GM23338 (cell line): Measurements from ENCODE around the gene CHIC2. TPM values are rescaled to one million over a fixed set of nuclear protein-coding genes. Genes with fewer than 3 reads are reported as not detected.
"Not testable (repeated sequence)": the region's sequence is repeated elsewhere in the genome, so short reads cannot be mapped to it uniquely, and the experiment has no call there.

Experiments used
- ATAC-seq: fragments of 200-7000 bp; cut with Tn5 transposase; 3 replicates; pipeline ENCODE4 v1.9.1; 2020
- DNase-seq: peaks from one replicate; pipeline ENCODE4 v3.0.0-alpha.2; 2015; ENCODE audit warnings: low spot score
- H2AFZ ChIP-seq: fragments of 200-600 bp; sonication (generic); 2 replicates; pipeline ENCODE4 v1.8.0; 2016; ENCODE audit warnings: antibody characterized with exemption, mild to moderate bottlenecking, moderate library complexity
- H3F3A ChIP-seq: fragments of 200-600 bp; sonication (generic); replicated peaks from 2 replicates; pipeline ENCODE4 v1.8.0; 2017; ENCODE audit warnings: antibody characterized with exemption, mixed run types, low read depth
- H3K27ac ChIP-seq: fragments of 200-600 bp; sonication (generic); 2 replicates; pipeline ENCODE4 v1.6.1; 2016; ENCODE audit warnings: low read depth
- H3K27me3 ChIP-seq: fragments of 200-600 bp; sonication (generic); 2 replicates; pipeline ENCODE4 v1.8.0; 2016; ENCODE audit warnings: mild to moderate bottlenecking, mixed run types, moderate library complexity; ENCODE audit not compliant: insufficient read depth
- H3K36me3 ChIP-seq: fragments of 200-600 bp; sonication (generic); 2 replicates; pipeline ENCODE4 v1.8.0; 2016; ENCODE audit warnings: mild to moderate bottlenecking; ENCODE audit not compliant: insufficient read depth
- H3K4me1 ChIP-seq: fragments of 200-600 bp; sonication (generic); 2 replicates; pipeline ENCODE4 v1.8.0; 2016; ENCODE audit warnings: mild to moderate bottlenecking, moderate library complexity; ENCODE audit not compliant: insufficient read depth
- H3K4me2 ChIP-seq: fragments of 200-600 bp; sonication (generic); 2 replicates; pipeline ENCODE4 v1.7.1; 2017; ENCODE audit warnings: mixed run types
- H3K4me3 ChIP-seq: fragments of 200-600 bp; sonication (generic); 2 replicates; pipeline ENCODE4 v1.6.1; 2016; ENCODE audit warnings: mixed run types
- H3K79me2 ChIP-seq: fragments of 200-600 bp; sonication (generic); replicated peaks from 2 replicates; pipeline ENCODE4 v1.8.0; 2017; ENCODE audit warnings: mild to moderate bottlenecking; ENCODE audit not compliant: insufficient read depth
- H3K9me2 ChIP-seq: fragments of 200-600 bp; sonication (generic); 2 replicates; pipeline ENCODE4 v1.8.0; 2017; ENCODE audit not compliant: insufficient read depth
- H4K20me1 ChIP-seq: fragments of 200-600 bp; sonication (generic); replicated peaks from 2 replicates; pipeline ENCODE4 v1.8.0; 2017; ENCODE audit warnings: mild to moderate bottlenecking; ENCODE audit not compliant: insufficient read depth
- H3K27ac Mint-ChIP-seq: 2 replicates; pipeline ENCODE4 v1.8.0; 2020; ENCODE audit warnings: inconsistent platforms, mild to moderate bottlenecking, moderate library complexity, mixed read lengths
- H3K27me3 Mint-ChIP-seq: 3 replicates; pipeline ENCODE4 v1.8.0; 2022; ENCODE audit warnings: low read depth, mild to moderate bottlenecking, moderate library complexity, mixed read lengths, inconsistent platforms; ENCODE audit not compliant: insufficient read depth, poor library complexity
- H3K36me3 Mint-ChIP-seq: 3 replicates; pipeline ENCODE4 v1.8.0; 2021; ENCODE audit warnings: low read depth, mild to moderate bottlenecking, inconsistent platforms, moderate library complexity, mixed read lengths
- H3K4me1 Mint-ChIP-seq: 3 replicates; pipeline ENCODE4 v1.8.0; 2020; ENCODE audit warnings: mild to moderate bottlenecking, inconsistent platforms, mixed read lengths
- H3K4me3 Mint-ChIP-seq: 3 replicates; pipeline ENCODE4 v1.8.0; 2021; ENCODE audit warnings: moderate library complexity, mild to moderate bottlenecking, inconsistent platforms, mixed read lengths
- H3K9me3 Mint-ChIP-seq: 3 replicates; pipeline ENCODE4 v1.8.0; 2020; ENCODE audit warnings: moderate library complexity, mild to moderate bottlenecking, inconsistent platforms, mixed read lengths
- CREB1 ChIP-seq: fragments of 250-450 bp; sonication (Bioruptor Pico); IDR thresholded peaks from 2 replicates; pipeline ENCODE4 v1.5.0; 2020; ENCODE audit warnings: low read depth, mild to moderate bottlenecking, moderate library complexity
- EZH2 ChIP-seq: fragments of 200-600 bp; sonication (generic); IDR thresholded peaks from one replicate; pipeline ENCODE4 v1.8.0; 2017; ENCODE audit warnings: antibody characterized with exemption, mild to moderate bottlenecking, low read depth; ENCODE audit not compliant: unreplicated experiment
- EZH2phosphoT487 ChIP-seq: fragments of 200-600 bp; sonication (generic); IDR thresholded peaks from one replicate; pipeline ENCODE4 v1.8.1; 2018; ENCODE audit warnings: antibody characterized with exemption; ENCODE audit not compliant: unreplicated experiment
- JUNB ChIP-seq: IDR thresholded peaks from one replicate; pipeline ENCODE4 v1.6.1; 2016; ENCODE audit warnings: antibody characterized with exemption; ENCODE audit not compliant: unreplicated experiment
- NANOG ChIP-seq: IDR thresholded peaks from 2 replicates; pipeline ENCODE4 v1.6.1; 2016; ENCODE audit warnings: antibody characterized with exemption, borderline replicate concordance
- POLR2AphosphoS5 ChIP-seq: IDR thresholded peaks from 2 replicates; pipeline ENCODE4 v1.6.1; 2016; ENCODE audit warnings: antibody characterized with exemption, low read depth
- ZNF114 ChIP-seq: fragments of 250-450 bp; sonication (Bioruptor Pico); IDR thresholded peaks from 2 replicates; pipeline ENCODE4 v1.5.0; 2020; ENCODE audit warnings: mild to moderate bottlenecking, moderate library complexity
- polyA plus RNA-seq: library from polyadenylated mRNA; unstranded; fragments of >200 nt; fragmentation: Nextera tagmentation; extraction: Ambion mirVana; gene quantifications from 2 replicates; pipeline ENCODE4 v1.2.1, GENCODE V29; 2016
- total RNA-seq: library from RNA; depleted of rRNA; stranded (reverse); fragments of >200 nt; shearing (Covaris generic); gene quantifications from 2 replicates; pipeline ENCODE4 v1.2.3, GENCODE V29; 2014
- TF ChIP-seq, protein P1 (sequence below): fragments of 250-450 bp; sonication (Bioruptor Pico); IDR thresholded peaks from 2 replicates; pipeline ENCODE4 v1.5.0; 2020; ENCODE audit warnings: mild to moderate bottlenecking, moderate library complexity
- TF ChIP-seq, protein P2 (sequence below), 2 experiments: fragments of 200-600 bp in 1 of 2; sonication (generic) in 1 of 2; conservative IDR thresholded peaks; 2 replicates each; pipeline versions ENCODE4 v1.5.1 to v1.6.1; 2016 to 2017; ENCODE audit warnings: antibody characterized with exemption in 2 of 2, low read depth in 2 of 2, mild to moderate bottlenecking in 2 of 2, moderate library complexity in 1 of 2
- TF ChIP-seq, protein P3 (sequence below): IDR thresholded peaks from 2 replicates; pipeline ENCODE4 v1.6.1; 2016; ENCODE audit warnings: antibody characterized with exemption

The CHIC2 gene
- total and polyA plus RNA-seq, 2 experiments from 2014 or later, result 17.2 to 18.3 TPM

DNA sequence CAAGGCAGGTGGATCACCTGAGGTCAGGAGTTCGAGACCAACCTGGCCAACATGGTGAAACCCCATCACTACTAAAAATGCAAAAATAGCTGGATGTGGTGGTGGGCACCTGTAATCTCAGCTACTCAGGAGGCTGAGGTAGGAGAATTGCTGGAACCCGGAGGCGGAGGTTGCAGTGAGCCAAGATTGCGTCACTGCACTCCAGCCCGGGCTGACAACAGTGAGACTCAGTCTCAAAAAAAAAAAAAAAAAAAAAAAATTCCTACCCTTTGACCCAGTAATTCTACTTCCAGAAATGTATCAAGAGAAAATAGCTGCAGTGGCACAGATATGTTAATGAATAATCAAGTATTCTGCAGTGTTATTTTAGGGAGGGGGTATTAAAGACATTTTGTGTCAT lies 11.1 kb downstream of the CHIC2 start:
- not testable (repeated sequence) for H3K9me2 ChIP-seq, H3K27ac ChIP-seq, H3K4me3 Mint-ChIP-seq, H3K36me3 Mint-ChIP-seq, ATAC-seq, H3K4me1 ChIP-seq, H2AFZ ChIP-seq, H3K27me3 Mint-ChIP-seq, H3K36me3 ChIP-seq, H3K4me3 ChIP-seq, H3K27ac Mint-ChIP-seq, H3K4me2 ChIP-seq, H3F3A ChIP-seq, H3K27me3 ChIP-seq, DNase-seq, H4K20me1 ChIP-seq, H3K9me3 Mint-ChIP-seq
- H3K79me2 ChIP-seq, result peaks cover 76% of the 10 kb centered on the region
- peaks cover 12% of the 10 kb centered on the region; the same call in 2 of the 3 replicates for H3K4me1 Mint-ChIP-seq

DNA sequence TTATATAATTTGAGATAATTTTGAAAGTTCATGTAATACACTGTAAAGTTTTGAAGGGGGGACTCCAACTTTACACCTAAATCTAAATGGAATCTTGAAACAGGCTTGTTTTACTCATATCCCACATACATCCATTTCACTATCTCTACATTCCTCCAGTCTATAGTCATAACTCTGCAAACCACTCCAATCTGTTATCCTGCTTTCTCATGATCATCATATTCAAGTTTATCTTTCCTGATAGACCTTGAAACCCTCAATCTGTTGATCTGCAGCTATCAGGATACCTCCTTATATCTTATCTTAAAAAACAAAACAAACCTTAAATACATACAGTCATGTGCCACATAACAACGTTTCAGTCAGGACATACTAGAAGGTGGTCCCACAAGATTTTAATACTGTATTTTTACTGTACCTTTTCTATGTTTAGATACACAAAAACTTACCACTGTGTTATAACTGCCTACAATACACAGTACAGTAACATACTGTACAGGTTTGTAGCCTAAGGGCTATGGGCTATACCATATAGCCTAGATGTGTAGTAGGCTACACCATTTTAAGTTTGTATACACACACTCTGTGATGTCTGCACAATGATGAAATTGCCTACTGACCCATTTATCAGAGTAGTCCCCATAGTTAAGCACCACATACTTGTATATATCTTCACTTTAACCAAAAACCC lies 14.0 kb downstream of the CHIC2 start:
- H3K4me1 Mint-ChIP-seq, result no peaks in the 10 kb centered on the region
- peaks cover 13% of the 10 kb centered on the region; the same call in 2 of the 3 replicates for H3K36me3 Mint-ChIP-seq
- H3K27me3 Mint-ChIP-seq, result no peaks in the 10 kb centered on the region
- no peaks in the 10 kb centered on the region; the same call in 1 of the 2 replicates for H3K36me3 ChIP-seq
- no peaks in the 10 kb centered on the region for H3K27me3 ChIP-seq
- no peaks in the 10 kb centered on the region for H3K4me1 ChIP-seq
- no peak overlapping the region for H3K4me3 ChIP-seq
- no peaks in the 10 kb centered on the region for H4K20me1 ChIP-seq
- ATAC-seq (no peak), DNase-seq (no peak)
- no peak overlapping the region for H2AFZ ChIP-seq
- H3K4me2 ChIP-seq, result no peak overlapping the region
- no peak overlapping the region for H3K27ac ChIP-seq
- no peak overlapping the region for H3K27ac Mint-ChIP-seq
- no peaks in the 10 kb centered on the region for H3K9me3 Mint-ChIP-seq
- H3K79me2 ChIP-seq, result peaks cover 56% of the 10 kb centered on the region
- H3K4me3 Mint-ChIP-seq, result no peak overlapping the region
- H3F3A ChIP-seq, result no peaks in the 10 kb centered on the region
- no peaks in the 10 kb centered on the region for H3K9me2 ChIP-seq
- TF ChIP-seq EZH2phosphoT487 (no peak), NANOG (no peak), ZNF114 (CRISPR knock-in tag) (no peak), POLR2AphosphoS5 (no peak), JUNB (no peak), CREB1 (CRISPR knock-in tag) (no peak), EZH2 (no peak)
- TF ChIP-seq, protein P1, sequence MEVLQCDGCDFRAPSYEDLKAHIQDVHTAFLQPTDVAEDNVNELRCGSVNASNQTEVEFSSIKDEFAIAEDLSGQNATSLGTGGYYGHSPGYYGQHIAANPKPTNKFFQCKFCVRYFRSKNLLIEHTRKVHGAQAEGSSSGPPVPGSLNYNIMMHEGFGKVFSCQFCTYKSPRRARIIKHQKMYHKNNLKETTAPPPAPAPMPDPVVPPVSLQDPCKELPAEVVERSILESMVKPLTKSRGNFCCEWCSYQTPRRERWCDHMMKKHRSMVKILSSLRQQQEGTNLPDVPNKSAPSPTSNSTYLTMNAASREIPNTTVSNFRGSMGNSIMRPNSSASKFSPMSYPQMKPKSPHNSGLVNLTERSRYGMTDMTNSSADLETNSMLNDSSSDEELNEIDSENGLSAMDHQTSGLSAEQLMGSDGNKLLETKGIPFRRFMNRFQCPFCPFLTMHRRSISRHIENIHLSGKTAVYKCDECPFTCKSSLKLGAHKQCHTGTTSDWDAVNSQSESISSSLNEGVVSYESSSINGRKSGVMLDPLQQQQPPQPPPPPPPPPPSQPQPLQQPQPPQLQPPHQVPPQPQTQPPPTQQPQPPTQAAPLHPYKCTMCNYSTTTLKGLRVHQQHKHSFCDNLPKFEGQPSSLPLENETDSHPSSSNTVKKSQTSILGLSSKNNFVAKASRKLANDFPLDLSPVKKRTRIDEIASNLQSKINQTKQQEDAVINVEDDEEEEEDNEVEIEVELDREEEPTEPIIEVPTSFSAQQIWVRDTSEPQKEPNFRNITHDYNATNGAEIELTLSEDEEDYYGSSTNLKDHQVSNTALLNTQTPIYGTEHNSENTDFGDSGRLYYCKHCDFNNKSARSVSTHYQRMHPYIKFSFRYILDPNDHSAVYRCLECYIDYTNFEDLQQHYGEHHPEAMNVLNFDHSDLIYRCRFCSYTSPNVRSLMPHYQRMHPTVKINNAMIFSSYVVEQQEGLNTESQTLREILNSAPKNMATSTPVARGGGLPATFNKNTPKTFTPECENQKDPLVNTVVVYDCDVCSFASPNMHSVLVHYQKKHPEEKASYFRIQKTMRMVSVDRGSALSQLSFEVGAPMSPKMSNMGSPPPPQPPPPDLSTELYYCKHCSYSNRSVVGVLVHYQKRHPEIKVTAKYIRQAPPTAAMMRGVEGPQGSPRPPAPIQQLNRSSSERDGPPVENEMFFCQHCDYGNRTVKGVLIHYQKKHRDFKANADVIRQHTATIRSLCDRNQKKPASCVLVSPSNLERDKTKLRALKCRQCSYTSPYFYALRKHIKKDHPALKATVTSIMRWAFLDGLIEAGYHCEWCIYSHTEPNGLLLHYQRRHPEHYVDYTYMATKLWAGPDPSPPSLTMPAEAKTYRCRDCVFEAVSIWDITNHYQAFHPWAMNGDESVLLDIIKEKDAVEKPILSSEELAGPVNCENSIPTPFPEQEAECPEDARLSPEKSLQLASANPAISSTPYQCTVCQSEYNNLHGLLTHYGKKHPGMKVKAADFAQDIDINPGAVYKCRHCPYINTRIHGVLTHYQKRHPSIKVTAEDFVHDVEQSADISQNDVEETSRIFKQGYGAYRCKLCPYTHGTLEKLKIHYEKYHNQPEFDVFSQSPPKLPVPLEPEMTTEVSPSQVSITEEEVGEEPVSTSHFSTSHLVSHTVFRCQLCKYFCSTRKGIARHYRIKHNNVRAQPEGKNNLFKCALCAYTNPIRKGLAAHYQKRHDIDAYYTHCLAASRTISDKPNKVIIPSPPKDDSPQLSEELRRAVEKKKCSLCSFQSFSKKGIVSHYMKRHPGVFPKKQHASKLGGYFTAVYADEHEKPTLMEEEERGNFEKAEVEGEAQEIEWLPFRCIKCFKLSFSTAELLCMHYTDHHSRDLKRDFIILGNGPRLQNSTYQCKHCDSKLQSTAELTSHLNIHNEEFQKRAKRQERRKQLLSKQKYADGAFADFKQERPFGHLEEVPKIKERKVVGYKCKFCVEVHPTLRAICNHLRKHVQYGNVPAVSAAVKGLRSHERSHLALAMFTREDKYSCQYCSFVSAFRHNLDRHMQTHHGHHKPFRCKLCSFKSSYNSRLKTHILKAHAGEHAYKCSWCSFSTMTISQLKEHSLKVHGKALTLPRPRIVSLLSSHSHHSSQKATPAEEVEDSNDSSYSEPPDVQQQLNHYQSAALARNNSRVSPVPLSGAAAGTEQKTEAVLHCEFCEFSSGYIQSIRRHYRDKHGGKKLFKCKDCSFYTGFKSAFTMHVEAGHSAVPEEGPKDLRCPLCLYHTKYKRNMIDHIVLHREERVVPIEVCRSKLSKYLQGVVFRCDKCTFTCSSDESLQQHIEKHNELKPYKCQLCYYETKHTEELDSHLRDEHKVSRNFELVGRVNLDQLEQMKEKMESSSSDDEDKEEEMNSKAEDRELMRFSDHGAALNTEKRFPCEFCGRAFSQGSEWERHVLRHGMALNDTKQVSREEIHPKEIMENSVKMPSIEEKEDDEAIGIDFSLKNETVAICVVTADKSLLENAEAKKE (CRISPR knock-in tag), result no peak
- TF ChIP-seq, protein P2, sequence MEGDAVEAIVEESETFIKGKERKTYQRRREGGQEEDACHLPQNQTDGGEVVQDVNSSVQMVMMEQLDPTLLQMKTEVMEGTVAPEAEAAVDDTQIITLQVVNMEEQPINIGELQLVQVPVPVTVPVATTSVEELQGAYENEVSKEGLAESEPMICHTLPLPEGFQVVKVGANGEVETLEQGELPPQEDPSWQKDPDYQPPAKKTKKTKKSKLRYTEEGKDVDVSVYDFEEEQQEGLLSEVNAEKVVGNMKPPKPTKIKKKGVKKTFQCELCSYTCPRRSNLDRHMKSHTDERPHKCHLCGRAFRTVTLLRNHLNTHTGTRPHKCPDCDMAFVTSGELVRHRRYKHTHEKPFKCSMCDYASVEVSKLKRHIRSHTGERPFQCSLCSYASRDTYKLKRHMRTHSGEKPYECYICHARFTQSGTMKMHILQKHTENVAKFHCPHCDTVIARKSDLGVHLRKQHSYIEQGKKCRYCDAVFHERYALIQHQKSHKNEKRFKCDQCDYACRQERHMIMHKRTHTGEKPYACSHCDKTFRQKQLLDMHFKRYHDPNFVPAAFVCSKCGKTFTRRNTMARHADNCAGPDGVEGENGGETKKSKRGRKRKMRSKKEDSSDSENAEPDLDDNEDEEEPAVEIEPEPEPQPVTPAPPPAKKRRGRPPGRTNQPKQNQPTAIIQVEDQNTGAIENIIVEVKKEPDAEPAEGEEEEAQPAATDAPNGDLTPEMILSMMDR (conservative IDR thresholded peaks at IDR 0.05; ENCODE audit: low read depth in 2 of 2), result no peak
- TF ChIP-seq, protein P3, sequence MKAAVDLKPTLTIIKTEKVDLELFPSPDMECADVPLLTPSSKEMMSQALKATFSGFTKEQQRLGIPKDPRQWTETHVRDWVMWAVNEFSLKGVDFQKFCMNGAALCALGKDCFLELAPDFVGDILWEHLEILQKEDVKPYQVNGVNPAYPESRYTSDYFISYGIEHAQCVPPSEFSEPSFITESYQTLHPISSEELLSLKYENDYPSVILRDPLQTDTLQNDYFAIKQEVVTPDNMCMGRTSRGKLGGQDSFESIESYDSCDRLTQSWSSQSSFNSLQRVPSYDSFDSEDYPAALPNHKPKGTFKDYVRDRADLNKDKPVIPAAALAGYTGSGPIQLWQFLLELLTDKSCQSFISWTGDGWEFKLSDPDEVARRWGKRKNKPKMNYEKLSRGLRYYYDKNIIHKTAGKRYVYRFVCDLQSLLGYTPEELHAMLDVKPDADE, result no peak
